GM21723 (cell line): ENCODE data around the gene LPCAT1.
A peak's percentile ranks its signal among the peaks of the same experiment; 100 is the strongest.
"Not testable (repeated sequence)": the region's sequence is repeated elsewhere in the genome, so short reads cannot be mapped to it uniquely, and the experiment has no call there.

Experiments used
- ATAC-seq: cut with Tn5 transposase; IDR thresholded peaks from one replicate; pipeline ENCODE4 v1.9.1; 2021; ENCODE audit warnings: mild to moderate bottlenecking, moderate library complexity; ENCODE audit not compliant: unreplicated experiment

LPCAT1 gene

GRCh38 chr5:1523480-1523792, 324 bp downstream of the LPCAT1 start:
- ATAC-seq = peak; percentile 27

GRCh38 chr5:1522601-1523479, 920 bp downstream of the LPCAT1 start:
- ATAC-seq = peak; percentile 12

DNA sequence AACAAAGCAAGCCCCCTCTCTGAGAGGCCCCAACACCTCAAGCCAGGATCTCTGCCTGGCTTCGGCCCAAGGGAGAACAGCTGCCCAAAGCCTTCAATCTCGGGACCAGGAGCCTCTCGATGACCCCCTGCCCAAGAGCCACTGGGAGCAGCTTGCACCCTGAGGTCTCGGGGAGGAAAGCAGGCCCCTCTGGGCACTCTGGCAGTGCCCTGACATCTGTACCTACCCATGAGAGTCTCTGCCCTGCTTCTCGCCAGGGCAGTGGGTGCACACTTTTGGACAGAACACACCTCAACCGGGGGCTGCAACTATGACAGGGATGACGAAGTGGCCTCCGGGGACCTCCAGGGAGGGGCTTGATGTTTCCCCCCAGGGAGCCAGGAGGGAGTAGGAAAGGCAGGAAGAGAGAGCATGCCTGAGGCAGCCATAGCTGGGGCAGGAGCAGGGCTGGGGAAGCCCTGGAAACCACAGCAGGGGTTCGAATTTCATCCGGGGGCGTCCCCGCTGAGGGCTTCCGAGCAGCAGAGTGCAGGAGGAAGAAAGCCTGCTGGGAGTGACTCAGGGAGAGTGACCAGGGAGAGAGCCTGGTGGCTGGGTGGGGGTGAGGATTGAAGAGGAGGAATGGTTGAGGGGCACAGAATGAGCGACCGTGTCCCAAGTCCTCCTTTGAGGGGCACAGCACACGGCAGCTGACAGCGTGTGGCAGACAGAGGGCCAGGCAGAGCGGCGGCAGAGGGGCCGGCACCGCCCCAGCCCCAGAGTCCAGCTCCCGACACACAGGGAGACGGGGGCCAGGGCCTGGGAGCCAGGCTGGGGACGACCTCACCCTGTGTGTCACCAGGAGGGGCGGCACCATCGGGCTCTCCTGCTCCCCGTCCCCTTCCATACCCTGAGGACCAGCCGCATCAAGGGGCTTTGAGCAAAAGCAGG, 1.8 kb downstream of the LPCAT1 start:
- ATAC-seq = no peak

DNA sequence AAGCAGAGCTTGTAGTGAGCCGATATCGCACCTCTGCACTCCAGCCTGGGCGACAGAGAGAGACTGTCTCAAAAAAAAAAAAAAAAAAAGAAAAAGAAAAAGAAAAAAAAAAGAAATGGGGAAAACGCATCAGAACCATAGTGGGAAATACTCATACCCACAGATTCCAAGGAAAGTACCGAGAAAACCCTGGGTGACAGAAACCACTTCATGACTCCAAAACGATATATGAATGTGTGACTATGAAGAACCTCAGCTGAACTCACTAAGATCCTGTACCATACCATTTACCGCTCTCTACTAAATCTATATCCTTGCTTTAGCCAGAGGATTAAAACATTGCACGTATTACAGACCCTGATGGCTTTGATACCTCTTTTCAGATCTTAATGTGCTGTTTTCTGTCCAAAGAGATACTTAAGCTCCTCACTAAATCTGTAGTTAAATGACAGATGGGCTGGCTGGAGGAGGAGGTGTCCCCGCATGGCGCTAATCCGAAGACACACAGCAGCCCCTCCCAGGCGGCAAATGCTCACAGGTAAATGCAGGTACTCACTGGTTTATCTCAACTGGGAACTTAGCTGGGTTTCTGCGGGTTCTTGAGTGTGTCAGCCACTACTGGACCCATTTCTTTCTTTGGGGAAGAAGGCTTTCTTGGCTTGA, 2.8 kb downstream of the LPCAT1 start:
- ATAC-seq = no peak

DNA sequence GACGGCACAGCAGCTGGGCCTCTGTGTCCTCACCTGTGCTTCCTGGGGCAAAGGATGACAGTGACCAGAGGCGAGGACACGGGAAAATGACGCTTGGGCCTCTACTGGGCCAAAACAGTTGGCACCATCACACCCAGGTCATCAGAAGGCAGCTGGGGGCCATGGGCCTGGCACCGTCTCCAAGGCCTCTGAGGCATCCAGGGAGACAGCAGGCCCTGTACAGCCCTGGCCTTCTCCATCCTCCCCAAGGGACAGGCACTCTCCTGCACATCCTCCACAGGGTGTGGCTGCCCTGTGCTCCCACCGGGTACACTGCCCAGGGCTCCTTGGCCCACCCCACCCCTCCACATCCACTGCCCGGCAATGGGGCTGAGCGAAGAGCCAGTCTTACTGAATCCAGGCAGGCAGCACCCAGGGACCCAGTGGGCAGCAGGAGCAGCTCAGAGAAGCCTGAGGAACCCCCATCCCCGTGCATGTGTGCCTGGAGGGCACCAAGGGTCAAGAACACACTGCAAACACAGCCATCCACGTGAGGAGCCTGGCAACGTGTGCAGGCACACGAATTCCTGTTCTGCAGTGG, 4.0 kb downstream of the LPCAT1 start:
- ATAC-seq = no peak

- ATAC-seq = no peak
Observed at GRCh38 chr5:1517838-1518237, 5.9 kb downstream of the LPCAT1 start.

DNA sequence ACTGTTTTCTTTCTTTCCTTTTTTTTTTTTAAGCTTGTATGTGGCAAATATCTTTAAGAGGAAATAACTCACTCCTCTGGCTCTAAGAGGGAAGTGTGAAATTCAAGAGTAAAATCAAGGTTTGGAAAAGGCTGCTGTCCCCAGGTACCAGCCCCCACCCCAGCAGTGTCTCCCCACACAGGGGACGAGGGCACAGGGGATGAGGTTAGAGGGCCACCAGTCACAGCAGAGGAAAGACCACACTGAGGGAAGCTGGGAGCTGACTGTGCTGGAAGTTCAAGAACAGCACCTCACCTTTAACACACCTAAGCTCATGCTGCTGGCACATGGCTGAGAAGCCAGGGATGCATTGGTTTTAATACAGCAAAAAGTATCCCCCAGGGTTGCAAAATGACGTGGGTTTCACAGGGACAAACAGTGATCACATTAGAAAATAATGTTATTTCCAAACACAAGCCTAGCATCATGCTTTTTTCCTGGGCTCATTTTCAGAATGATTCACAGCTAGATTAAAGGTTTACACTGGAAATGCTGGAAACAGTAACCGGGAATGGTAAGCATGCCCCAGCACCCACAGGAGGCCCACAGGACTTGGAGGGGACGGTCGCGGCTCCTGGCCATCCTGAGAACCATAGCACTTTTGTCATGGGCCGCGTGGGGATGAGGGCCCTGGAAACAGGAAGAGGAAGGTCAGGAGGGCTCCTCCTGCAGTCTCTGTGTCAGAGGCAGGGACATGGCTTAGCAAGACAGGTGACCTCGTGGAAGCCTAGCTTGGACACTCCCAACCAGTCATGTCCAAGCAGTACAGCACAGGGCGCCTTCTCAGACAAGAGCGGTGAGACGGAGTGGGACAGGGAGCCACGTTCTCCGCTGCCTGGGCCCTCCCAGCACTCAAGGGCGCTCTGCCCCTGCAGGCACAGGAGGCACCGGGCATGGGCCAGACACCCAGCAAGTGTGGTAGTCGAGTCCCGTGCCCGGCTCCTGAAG, 6.9 kb downstream of the LPCAT1 start:
- ATAC-seq = no peak

DNA sequence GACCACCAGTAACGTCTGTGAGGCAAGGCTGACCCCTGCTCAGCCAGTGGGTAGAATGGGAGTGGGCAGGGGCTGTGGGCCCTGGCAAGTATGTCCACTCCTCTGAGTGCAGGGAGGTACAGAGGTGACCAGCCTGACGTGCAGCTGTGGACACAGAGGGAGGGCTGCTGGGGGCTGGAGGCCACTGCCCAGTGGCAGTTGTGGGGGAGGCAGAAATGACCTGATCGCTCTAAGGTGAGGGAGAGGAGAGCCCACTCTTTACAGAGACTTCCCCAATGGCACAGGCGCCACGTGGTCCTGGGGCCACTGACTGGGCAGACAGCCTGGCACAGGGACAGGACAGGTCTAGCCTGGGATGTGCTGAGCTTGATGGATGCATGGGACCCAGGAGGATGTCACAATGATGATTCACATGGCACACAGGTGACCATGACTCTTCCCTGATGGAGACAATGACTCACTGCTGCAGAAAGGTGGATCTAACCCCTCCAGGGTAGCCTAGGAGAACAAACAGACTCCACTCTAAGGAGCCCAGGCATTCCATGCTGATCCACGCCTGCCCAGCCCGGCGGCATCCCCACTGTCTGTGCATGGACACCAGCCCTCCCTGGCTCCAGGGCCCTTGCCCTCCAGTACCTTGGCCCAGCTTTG, 7.7 kb downstream of the LPCAT1 start:
- ATAC-seq = no peak

DNA sequence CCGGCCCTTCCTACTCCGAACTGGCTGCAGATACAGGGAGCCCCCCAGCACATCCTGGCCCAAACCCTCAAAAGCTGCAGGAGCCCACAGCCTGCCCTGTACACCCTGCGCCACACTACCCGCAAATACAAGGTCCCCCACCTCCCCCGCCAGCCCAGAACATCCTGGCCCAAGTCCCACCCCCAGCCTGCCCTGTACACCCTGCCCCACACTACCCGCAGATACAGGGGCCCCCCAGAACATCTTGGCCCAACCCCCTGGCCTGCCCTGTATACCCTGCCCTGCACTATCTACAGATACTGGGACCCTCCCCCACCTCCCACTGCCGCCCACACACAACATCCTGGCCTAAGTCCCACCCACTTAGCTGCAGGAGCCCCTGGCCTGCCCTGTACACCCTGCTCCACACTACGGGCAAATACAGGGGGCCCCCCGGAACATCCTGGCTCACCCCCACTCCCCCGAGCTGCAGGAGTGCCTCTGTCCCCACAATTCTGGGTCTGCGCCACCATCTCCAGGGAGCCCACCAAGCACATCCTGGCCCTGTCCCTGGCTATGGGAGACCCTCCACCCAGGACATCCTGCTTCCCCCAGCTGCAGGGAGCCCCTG, 8.3 kb downstream of the LPCAT1 start:
- ATAC-seq = no peak

GRCh38 chr5:1514819-1515310, 8.9 kb downstream of the LPCAT1 start:
- not testable (repeated sequence) for ATAC-seq

- no peak for ATAC-seq
Observed at GRCh38 chr5:1514027-1514818, 9.5 kb downstream of the LPCAT1 start.

DNA sequence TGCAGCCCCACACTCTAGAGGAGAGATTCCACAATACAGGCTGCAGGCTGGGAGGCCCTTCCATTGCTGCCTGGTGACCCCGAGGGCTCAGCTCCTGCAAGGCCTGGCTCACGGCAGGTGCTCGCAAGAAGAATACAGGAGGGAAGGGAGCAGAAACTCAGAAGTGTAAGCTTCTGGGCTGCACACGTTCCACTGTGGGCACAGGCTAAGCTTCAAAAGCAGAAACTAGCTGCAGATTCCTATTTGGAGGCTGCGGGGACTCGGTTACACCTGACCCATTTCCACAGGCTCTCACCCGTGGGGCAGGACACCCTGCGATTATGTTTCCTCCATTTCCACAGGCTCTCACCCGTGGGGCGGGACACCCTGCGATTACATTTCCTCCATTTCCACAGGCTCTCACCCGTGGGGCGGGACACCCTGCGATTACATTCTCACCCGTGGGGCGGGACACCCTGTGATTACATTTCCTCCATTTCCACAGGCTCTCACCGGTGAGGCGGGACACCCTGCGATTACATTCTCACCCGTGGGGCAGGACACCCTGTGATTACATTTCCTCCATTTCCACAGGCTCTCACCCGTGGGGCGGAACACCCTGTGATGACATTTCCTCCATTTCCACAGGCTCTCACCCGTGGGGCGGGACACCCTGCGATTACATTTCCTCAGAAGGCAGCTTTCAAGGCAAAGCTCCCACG, 10.3 kb downstream of the LPCAT1 start:
- ATAC-seq = no peak

GRCh38 chr5:1512541-1513291, 11.0 kb downstream of the LPCAT1 start:
- ATAC-seq = no peak

- ATAC-seq = no peak
Observed at GRCh38 chr5:1511651-1512540, 11.9 kb downstream of the LPCAT1 start.

DNA sequence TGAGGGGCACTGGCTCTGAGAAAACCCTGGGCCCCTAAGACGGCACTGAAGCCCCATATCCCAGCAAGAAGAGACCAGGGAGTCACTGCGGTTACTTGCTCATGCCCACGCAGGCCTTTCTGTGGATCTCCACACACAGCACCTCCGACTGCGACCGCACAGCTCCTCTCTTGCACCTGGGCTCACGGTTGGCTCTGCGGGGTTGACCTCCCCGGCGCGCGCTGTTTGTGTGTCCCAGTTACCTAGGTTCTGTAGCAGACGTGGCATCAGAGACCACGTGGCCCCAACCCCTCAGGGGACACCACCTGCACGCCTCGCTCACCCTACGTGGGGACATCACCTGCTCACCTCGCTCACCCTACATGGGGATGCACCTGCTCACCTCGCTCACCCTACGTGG, 12.7 kb downstream of the LPCAT1 start:
- no peak for ATAC-seq

GRCh38 chr5:1510631-1511030, 13.1 kb downstream of the LPCAT1 start:
- ATAC-seq = no peak
